ENCODE measurements around the gene AQP5.

AQP5 gene

GRCh38 chr12:49941556-49942511 lies 19.8 kb upstream of the AQP5 start:
- no peak overlapping the region for H3K4me3 ChIP-seq (ENCODE audit: low read depth, low read length)
- no peak for DNase-seq (ENCODE audit: low read depth)
- no peak for TF ChIP-seq CTCF (conservative IDR thresholded peaks at IDR 0.05; ENCODE audit: low read depth, low read length)

GRCh38 chr12:49942512-49942893 lies 19.2 kb upstream of the AQP5 start:
- TF ChIP-seq CTCF (conservative IDR thresholded peaks at IDR 0.05; ENCODE audit: low read depth, low read length) = no peak
- no peak overlapping the region for H3K4me3 ChIP-seq (ENCODE audit: low read depth, low read length)
- no peak for DNase-seq (ENCODE audit: low read depth)

GRCh38 chr12:49942921-49943624 lies 18.6 kb upstream of the AQP5 start:
- DNase-seq (ENCODE audit: low read depth) = no peak
- no peak for TF ChIP-seq CTCF (conservative IDR thresholded peaks at IDR 0.05; ENCODE audit: low read depth, low read length)
- no peak overlapping the region for H3K4me3 ChIP-seq (ENCODE audit: low read depth, low read length)

GRCh38 chr12:49943625-49943960 lies 18.1 kb upstream of the AQP5 start:
- no peak for DNase-seq (ENCODE audit: low read depth)
- H3K4me3 ChIP-seq (ENCODE audit: low read depth, low read length) = no peak overlapping the region
- no peak for TF ChIP-seq CTCF (conservative IDR thresholded peaks at IDR 0.05; ENCODE audit: low read depth, low read length)

- no peak for DNase-seq (ENCODE audit: low read depth)
- no peak for TF ChIP-seq CTCF (conservative IDR thresholded peaks at IDR 0.05; ENCODE audit: low read depth, low read length)
- no peak overlapping the region for H3K4me3 ChIP-seq (ENCODE audit: low read depth, low read length)
Measured at GRCh38 chr12:49944046-49944445, 17.6 kb upstream of the AQP5 start.

GRCh38 chr12:49944718-49945117 lies 17.0 kb upstream of the AQP5 start:
- TF ChIP-seq CTCF (conservative IDR thresholded peaks at IDR 0.05; ENCODE audit: low read depth, low read length) = no peak
- H3K4me3 ChIP-seq (ENCODE audit: low read depth, low read length) = no peak overlapping the region
- DNase-seq (ENCODE audit: low read depth) = no peak
